ENCODE results near the gene PLAAT3.
A peak's percentile ranks its signal among the peaks of the same experiment; 100 is the strongest.
"Not testable (repeated sequence)": the region's sequence is repeated elsewhere in the genome, so short reads cannot be mapped to it uniquely, and the experiment has no call there.

Gene PLAAT3

DNA sequence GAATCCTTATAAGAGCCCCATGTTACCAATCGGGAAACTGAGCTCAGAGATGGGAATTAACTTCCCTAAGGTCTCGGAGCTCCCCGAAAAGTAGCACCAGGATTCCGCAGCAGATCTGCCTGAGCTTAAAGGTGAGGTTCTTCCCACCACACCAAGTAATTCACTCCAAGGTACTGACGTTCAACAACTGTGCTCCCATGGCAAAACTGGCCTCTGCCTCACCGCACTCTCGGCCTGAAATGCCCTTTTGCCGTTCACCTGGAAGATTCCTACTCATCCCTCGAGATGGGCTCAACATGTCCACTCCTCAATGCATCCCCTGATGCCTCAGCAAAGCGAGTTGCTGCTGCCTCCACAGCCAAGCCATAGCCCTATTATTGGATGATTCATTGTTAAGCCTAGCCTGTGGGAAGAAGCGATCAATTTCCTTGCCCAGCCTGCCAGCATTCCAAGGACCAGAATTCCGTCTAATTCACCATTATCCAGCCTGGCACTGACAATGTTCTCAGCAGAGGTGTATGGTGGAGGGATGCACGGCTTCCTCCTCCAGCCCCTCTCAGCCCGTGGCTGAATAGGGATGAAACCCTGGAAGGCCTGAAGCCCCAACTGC is 4.2 kb downstream of the PLAAT3 start:
- no peak for TF ChIP-seq EZH2phosphoT487 (IDR thresholded peaks at IDR 0.05; ENCODE audit: low read depth)
- TF ChIP-seq, protein P1, sequence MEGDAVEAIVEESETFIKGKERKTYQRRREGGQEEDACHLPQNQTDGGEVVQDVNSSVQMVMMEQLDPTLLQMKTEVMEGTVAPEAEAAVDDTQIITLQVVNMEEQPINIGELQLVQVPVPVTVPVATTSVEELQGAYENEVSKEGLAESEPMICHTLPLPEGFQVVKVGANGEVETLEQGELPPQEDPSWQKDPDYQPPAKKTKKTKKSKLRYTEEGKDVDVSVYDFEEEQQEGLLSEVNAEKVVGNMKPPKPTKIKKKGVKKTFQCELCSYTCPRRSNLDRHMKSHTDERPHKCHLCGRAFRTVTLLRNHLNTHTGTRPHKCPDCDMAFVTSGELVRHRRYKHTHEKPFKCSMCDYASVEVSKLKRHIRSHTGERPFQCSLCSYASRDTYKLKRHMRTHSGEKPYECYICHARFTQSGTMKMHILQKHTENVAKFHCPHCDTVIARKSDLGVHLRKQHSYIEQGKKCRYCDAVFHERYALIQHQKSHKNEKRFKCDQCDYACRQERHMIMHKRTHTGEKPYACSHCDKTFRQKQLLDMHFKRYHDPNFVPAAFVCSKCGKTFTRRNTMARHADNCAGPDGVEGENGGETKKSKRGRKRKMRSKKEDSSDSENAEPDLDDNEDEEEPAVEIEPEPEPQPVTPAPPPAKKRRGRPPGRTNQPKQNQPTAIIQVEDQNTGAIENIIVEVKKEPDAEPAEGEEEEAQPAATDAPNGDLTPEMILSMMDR (IDR thresholded peaks at IDR 0.05; ENCODE audit: low read depth, low read length): no peak
- H3K79me2 ChIP-seq (ENCODE audit: low read length): no peaks in the 10 kb centered on the region; the same call in 1 of the 2 replicates
- H3K27ac ChIP-seq (ENCODE audit: low read length): no peak overlapping the region
- H3K4me3 ChIP-seq (ENCODE audit: low read length): no peak overlapping the region
- H4K20me1 ChIP-seq (ENCODE audit: insufficient read depth, low read length): peaks cover 12% of the 10 kb centered on the region; the same call in 1 of the 2 replicates
- no peaks in the 10 kb centered on the region for H3K9me3 ChIP-seq (ENCODE audit: insufficient read depth, low read length)
- H3K4me2 ChIP-seq (ENCODE audit: low read length): peak overlapping the region; percentile 65
- H3K36me3 ChIP-seq (replicated peaks; ENCODE audit: low read depth, low read length): no peaks in the 10 kb centered on the region
- peaks cover 42% of the 10 kb centered on the region for H3K4me1 ChIP-seq (ENCODE audit: low read length)
- no peak overlapping the region for H3K9ac ChIP-seq (ENCODE audit: low read length)
- no peak overlapping the region for H2AFZ ChIP-seq (ENCODE audit: low read depth, low read length)
- H3K27me3 ChIP-seq (ENCODE audit: low read depth, low read length): no peaks in the 10 kb centered on the region

DNA sequence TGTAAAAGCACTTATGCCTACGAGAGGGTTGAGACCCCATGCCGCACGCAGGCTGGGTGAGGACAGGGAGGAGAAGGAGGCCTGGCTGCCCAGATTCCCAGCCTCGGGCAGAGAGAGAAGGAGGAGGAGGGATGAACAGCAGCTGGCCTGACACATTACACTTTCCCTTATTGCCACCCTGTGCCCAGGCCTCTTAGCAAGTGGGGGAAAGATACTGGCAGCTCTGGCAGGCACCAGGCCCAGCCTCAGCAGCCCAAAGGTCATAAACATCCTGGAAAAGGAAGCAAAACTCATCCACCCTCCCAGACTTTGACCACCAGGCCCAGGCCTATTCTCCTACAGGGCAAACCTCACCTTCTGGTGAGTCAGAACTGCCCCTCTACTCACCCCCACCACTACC is 4.7 kb downstream of the PLAAT3 start:
- H3K9ac ChIP-seq (ENCODE audit: low read length): no peak overlapping the region
- H4K20me1 ChIP-seq (ENCODE audit: insufficient read depth, low read length): peaks cover 12% of the 10 kb centered on the region; the same call in 1 of the 2 replicates
- H2AFZ ChIP-seq (ENCODE audit: low read depth, low read length): no peak overlapping the region
- no peaks in the 10 kb centered on the region; the same call in 1 of the 2 replicates for H3K79me2 ChIP-seq (ENCODE audit: low read length)
- peaks cover 42% of the 10 kb centered on the region for H3K4me1 ChIP-seq (ENCODE audit: low read length)
- TF ChIP-seq, protein P1 (IDR thresholded peaks at IDR 0.05; ENCODE audit: low read depth, low read length): no peak
- TF ChIP-seq EZH2phosphoT487 (IDR thresholded peaks at IDR 0.05; ENCODE audit: low read depth): no peak
- H3K36me3 ChIP-seq (replicated peaks; ENCODE audit: low read depth, low read length): no peaks in the 10 kb centered on the region
- H3K9me3 ChIP-seq (ENCODE audit: insufficient read depth, low read length): no peaks in the 10 kb centered on the region
- H3K4me3 ChIP-seq (ENCODE audit: low read length): peak overlapping the region; percentile 25; the same call in 1 of the 2 replicates
- no peaks in the 10 kb centered on the region for H3K27me3 ChIP-seq (ENCODE audit: low read depth, low read length)
- H3K4me2 ChIP-seq (ENCODE audit: low read length): peak overlapping the region; percentile 65
- H3K27ac ChIP-seq (ENCODE audit: low read length): no peak overlapping the region

DNA sequence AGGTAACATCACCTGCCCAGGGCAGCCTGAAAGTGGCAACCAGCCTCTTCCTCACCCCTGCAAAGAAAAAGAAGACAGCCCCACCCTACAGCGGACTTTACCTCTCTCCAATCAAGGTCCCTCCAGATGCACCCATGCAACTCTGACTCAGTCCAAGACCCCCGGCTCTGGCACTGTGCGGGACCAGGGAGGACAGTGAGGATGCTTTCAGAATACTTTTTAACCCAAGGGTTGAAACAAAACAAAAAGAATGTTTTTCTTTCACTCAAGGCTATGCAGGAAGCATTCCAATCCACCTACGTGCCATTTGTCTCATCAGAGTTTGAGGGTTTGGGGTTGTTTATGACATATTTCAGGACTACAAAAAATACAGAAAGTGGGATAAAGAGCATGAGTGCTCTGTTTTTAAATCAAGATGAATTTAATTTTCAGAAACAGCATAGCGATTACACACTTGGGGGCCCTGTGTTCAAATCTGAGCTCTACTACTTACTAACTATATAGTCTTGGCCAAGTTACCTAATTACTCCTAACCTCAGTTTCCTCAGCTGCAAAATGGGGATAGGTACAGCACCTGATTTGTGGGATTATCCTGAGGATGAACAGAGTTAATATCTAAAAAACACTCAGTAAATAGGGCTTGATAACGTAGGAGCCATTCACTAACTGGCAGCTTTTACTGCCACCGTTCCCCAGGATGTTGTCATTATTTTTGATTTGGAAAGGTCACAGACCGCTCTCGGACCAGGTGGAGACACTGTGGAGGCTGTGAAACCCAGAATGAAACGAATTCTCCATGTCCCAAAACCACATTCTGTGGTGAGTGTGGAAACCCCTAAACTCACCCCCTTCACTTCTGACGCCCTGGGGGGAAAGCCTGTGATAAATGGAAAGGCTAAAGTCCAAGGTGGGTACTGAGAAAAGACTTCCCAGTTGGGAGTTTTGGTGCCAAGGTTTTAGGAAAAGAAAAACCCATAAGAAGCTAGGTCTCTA is 5.6 kb downstream of the PLAAT3 start:
- peaks cover 42% of the 10 kb centered on the region for H3K4me1 ChIP-seq (ENCODE audit: low read length)
- no peak overlapping the region for H3K9ac ChIP-seq (ENCODE audit: low read length)
- peak overlapping the region; percentile 25; the same call in 1 of the 2 replicates for H3K4me3 ChIP-seq (ENCODE audit: low read length)
- H3K4me2 ChIP-seq (ENCODE audit: low read length): peak overlapping the region; percentile 65
- H3K79me2 ChIP-seq (ENCODE audit: low read length): no peaks in the 10 kb centered on the region; the same call in 1 of the 2 replicates
- no peak overlapping the region for H3K27ac ChIP-seq (ENCODE audit: low read length)
- no peak overlapping the region for H2AFZ ChIP-seq (ENCODE audit: low read depth, low read length)
- H3K27me3 ChIP-seq (ENCODE audit: low read depth, low read length): no peaks in the 10 kb centered on the region
- no peaks in the 10 kb centered on the region for H3K9me3 ChIP-seq (ENCODE audit: insufficient read depth, low read length)
- H3K36me3 ChIP-seq (replicated peaks; ENCODE audit: low read depth, low read length): no peaks in the 10 kb centered on the region
- H4K20me1 ChIP-seq (ENCODE audit: insufficient read depth, low read length): peaks cover 12% of the 10 kb centered on the region; the same call in 1 of the 2 replicates
- TF ChIP-seq, protein P1 (IDR thresholded peaks at IDR 0.05; ENCODE audit: low read depth, low read length): no peak
- TF ChIP-seq EZH2phosphoT487 (IDR thresholded peaks at IDR 0.05; ENCODE audit: low read depth): no peak

DNA sequence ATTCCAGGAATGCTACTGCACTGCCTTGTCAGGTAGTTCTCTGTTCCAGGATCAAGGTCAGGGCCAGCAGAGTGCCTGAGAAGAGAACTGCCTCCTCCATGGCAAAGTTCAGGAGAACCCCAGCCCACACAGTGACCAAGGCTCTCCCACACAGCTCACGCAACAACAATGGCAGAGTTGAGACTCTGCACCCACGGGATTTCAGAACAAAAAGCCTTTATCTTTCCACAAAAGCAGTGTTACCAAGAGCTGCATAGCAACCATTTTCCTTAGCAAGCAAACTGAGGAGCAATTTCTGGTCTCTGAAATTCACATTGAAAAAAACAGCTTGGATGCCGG is 11.1 kb downstream of the PLAAT3 start:
- Histone ChIP-seq H3K9ac (ENCODE audit: low read length) (no peak overlapping the region), H3K27ac (ENCODE audit: low read length) (no peak overlapping the region), H3K4me3 (ENCODE audit: low read length) (no peak overlapping the region), H3K9me3 (ENCODE audit: insufficient read depth, low read length) (no peaks in the 10 kb centered on the region), H3K36me3 (replicated peaks; ENCODE audit: low read depth, low read length) (no peaks in the 10 kb centered on the region), H3K27me3 (ENCODE audit: low read depth, low read length) (no peaks in the 10 kb centered on the region), H3K4me1 (ENCODE audit: low read length) (peaks cover under 1% of the 10 kb centered on the region), H4K20me1 (ENCODE audit: insufficient read depth, low read length) (peaks cover 4% of the 10 kb centered on the region), H3K4me2 (ENCODE audit: low read length) (no peak overlapping the region), H2AFZ (ENCODE audit: low read depth, low read length) (no peak overlapping the region), H3K79me2 (ENCODE audit: low read length) (0 out of 2 replicates have a peak, but pooled peaks cover 3% of the 10 kb centered on the region)
- TF ChIP-seq, protein P1 (IDR thresholded peaks at IDR 0.05; ENCODE audit: low read depth, low read length): no peak
- TF ChIP-seq EZH2phosphoT487 (IDR thresholded peaks at IDR 0.05; ENCODE audit: low read depth): no peak

DNA sequence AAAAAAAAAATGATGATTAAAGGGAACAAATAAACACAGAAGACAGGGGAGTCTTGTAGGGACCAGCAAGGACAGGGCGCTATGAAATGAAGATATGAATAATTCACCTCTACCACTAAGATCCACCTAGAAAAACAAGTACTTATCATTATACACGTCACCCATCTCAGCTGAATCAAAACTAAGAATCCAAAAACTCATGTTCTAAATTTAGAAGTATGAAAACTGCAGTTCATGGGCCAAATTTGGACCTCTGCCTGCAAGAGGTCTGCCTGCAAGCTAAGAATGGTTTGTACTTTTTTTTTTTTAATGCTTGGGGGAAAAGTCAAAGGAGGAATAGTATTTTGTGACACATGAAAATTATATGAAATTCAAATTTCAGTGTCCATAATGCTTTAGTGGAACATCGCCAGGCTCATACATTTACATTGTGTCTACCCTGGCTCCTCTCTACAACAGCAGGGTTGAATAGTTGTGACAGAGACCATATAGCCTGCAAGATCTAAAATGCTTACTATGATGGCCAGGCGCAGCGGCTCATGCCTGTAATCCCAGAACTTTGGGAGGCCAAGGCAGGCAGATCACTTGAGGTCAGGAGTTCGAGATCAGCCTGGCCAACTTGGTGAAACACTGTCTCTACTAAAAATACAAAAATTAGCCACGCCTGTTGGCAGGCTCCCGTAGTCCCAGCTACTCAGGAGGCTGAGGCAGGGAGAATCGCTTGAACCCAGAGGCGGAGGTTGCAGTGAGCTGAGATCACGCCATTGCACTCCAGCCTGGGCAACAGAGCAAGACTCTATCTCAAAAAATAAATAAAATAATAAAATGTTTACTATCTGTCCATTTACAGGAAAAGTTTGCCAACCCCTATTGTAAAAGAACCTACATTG is 11.7 kb downstream of the PLAAT3 start:
- H3K36me3 ChIP-seq (replicated peaks; ENCODE audit: low read depth, low read length); H2AFZ ChIP-seq (ENCODE audit: low read depth, low read length); H3K27ac ChIP-seq (ENCODE audit: low read length); H3K9me3 ChIP-seq (ENCODE audit: insufficient read depth, low read length); H3K4me1 ChIP-seq (ENCODE audit: low read length); H3K4me3 ChIP-seq (ENCODE audit: low read length); H4K20me1 ChIP-seq (ENCODE audit: insufficient read depth, low read length); H3K79me2 ChIP-seq (ENCODE audit: low read length); H3K4me2 ChIP-seq (ENCODE audit: low read length); H3K27me3 ChIP-seq (ENCODE audit: low read depth, low read length); H3K9ac ChIP-seq (ENCODE audit: low read length): not testable (repeated sequence)
